Suppressor macrophage treated with lipopolysaccharide for 4 hours (primary cell): ENCODE data around the gene TMEM132D.

Experiments used
- DNase-seq: peaks from one replicate; pipeline ENCODE4 v3.0.0-alpha.2; 2020

The TMEM132D gene

GRCh38 chr12:129145381-129145780 is 758.4 kb downstream of the TMEM132D start:
- no peak for DNase-seq

DNA sequence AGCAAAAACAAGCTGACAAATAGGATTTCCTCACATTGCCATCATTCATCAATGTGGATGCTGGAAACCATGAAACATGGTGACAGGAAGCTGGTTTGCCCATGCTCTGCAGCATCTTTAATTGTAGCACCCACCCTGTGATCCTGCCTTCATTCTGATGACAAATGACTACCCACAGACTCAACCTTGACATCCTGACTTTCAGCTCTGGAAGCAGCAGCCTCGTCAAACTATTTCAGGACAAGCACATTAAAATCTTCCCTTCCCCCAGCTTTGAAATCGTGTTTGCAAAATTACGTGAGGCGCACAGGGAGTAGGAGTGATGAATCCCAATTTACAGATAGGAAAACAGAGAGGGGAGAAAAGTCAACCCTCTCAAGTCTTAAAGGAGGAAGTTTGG is 765.0 kb downstream of the TMEM132D start:
- DNase-seq, result no peak

DNA sequence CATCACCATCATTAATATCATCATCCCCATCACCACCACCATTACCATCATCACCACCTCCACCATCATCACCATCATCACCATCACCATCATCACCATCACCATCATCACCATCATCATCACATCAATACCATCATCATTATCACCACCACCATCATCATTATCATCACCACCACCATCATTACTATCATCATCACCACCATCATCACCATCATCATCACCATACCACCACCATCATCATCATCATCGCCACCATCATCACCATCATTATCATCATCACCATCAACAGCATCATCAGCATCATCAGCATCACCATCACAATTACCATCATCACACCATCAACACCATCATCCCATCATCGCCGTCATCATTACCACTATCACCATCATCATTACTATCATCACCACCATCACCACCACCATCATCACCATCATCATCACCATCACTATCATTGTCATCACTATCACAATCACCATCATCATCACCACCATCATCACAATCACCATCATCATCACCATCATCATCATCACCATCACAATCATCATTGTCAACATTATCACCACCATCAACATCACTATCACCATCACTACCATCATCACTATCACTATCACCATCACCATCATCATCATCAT is 767.0 kb downstream of the TMEM132D start:
- no peak for DNase-seq

DNA sequence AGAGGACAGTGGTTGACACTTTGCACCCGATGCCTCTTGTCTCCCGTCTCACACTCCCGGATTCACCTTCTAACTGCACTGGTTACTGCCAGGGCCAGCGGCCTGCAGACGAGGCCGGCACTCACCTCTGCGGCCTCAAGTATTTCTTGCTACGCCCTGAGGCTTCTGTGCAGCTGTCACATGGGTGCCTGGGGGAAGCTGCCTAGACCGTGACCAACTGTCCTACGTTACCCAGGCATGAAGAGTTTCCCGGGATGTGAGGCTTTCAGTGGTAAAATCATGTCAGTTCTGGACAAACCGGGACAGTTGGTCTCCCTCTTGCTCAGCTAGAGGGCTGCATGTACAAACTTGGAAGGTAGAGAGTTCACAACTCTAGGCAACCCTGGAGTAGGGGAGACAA is 776.1 kb downstream of the TMEM132D start:
- DNase-seq, result no peak

DNA sequence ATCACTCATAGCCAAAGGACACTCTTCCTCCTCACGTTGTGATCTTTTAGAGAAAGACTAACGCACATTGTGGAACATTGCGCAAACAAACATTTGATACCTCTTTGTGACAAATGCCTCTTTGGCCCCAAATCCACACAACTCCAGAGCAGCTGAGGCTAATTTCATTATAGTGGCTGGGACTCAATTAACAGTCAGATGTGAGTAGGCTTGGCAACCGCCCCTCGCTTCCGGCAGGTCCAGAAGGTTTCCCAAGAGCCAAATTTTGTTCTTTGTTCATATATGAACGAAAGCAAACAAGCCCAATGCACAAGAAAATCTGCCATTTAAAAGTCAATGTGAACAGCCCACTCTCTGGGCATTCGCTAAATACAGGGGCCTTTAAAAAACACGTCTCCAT is 776.6 kb downstream of the TMEM132D start:
- DNase-seq, result no peak

GRCh38 chr12:129119537-129119936 is 784.3 kb downstream of the TMEM132D start:
- DNase-seq, result no peak

DNA sequence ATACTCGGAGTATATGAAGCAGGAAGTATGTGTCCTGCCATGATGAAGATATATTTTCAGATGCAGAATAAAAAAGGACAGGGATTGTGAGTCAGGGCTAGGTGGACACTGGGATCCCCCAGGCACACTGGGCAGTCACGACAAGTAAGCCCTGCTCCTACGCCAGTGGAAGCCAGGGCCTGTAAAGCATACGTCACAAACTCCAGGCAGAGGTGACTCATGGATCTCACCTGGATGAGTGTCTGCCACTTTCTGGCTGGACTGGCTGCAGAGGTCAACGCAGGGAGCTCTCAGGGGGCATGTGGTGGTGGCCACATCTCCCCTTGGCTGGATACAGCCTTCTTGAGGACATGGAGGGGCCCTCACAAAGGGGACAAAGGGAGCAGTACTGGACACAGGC is 788.3 kb downstream of the TMEM132D start:
- DNase-seq, result no peak

DNA sequence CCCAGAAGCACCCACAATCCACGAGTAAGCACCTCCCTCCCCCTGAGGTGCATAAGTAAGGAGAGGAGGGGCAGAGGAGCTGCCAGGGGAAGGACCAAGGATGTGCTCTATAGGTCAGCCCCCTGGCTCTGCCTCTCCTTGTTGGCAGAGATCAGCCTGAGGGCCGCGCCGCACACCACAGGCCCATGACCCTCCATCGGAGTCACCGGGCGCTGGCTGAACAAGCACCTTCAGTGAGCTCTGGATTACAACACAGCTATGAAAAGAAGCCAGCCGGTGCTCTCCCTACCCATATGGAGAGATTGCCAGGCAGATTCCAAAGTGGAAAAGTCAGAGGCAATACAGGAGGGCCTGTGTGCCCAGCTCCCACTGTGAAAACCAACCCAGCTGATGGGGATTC is 793.2 kb downstream of the TMEM132D start:
- DNase-seq, result no peak

DNA sequence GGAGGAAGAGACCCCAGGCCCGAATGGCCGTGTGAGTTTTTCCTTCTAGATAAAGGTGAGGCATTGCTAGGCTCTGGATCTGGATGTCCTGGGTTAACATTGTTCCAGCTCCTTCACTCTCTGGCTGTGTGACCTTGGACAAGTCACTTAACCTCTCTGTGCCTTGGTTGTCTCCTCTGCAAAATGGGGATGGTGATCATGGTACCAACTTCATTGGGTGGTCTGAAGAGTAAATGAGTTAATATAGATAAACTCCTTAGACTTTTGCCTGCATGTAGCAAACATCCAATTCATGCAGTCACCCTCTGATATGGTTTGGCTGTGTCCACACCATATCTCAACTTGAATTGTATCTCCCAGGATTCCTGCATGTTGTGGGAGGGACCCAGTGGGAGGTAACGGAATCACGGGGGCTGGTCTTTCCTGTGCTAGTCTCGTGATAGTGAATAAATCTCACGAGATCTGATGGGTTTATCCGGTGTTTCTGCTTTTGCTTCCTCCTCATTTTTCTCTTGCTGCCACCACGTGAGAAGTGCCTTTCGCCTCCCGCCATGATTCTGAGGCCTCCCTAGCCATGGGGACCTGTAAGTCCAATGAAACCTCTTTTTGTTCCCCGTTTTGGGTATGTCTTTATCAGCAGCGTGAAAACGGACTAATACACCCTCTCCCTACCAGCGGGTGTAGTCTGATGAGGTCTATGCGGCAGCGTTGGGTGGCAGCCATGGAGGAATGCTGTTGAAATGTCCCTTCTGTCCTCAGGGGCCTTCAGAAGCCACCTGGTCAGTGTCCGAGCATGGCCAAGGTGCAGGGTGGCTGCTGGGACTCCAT is 794.4 kb downstream of the TMEM132D start:
- DNase-seq, result no peak

- DNase-seq, result no peak
Observed at GRCh38 chr12:129106772-129107171, 797.1 kb downstream of the TMEM132D start.

DNA sequence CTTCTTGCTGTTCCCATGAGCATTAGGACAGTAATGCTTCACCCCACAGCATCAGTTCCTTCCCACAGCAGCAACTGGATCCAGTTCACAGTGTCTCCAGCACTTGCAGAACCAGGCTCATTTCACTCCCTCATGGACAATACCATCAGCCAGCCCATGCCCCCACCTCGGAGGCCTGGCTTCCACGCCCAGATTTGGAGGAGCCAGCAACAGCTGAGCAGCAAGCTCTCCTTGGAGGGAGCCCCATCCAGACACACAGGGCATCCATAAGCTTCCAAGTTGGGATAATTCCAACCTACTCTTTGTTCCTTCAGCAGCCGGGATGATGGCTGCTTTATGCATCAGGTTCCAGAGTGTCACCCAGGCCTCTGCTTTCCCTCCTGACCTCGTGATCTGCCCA is 800.6 kb downstream of the TMEM132D start:
- no peak for DNase-seq

DNA sequence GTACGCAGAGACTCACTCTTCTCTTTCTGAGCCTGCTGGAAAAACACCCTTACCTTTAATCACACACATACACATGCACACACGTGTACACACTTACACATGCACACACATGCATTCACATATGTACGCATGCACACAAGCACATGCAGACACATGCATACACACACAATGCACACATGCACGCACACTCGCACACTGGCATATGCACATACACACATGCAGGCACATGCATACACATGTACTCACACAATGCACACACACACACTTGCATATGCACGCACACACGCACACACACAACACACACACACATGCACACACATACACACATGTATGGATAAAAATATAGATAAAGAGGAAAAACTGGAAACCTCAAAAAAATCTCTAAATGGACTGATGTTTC is 801.6 kb downstream of the TMEM132D start:
- no peak for DNase-seq

DNA sequence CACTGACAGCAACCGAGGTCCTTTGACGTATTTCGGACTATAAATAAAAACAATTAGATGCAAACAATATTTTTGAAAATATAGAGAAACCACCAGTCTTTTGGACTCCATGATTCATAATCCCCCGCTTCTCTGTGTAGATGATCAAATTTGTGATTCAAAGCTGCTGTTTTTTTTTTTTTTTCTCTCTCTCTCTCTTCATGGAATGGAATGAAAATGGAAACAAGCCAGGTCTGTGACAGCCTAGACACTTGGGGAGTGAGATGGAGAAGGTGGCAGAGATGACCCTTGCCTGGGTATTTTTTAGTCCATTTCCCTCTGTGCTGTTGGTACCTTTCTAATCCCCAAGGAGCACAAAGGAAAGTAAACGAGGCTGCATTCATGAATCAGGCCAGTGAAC is 802.0 kb downstream of the TMEM132D start:
- DNase-seq, result no peak

- no peak for DNase-seq
Observed at GRCh38 chr12:129101404-129101803, 802.4 kb downstream of the TMEM132D start.

- DNase-seq, result no peak
Observed at GRCh38 chr12:129097451-129097850, 806.4 kb downstream of the TMEM132D start.

GRCh38 chr12:129096968-129097367 is 806.9 kb downstream of the TMEM132D start:
- no peak for DNase-seq

GRCh38 chr12:129096184-129096583 is 807.6 kb downstream of the TMEM132D start:
- DNase-seq, result no peak

GRCh38 chr12:129089576-129089975 is 814.2 kb downstream of the TMEM132D start:
- no peak for DNase-seq

GRCh38 chr12:129084875-129085826 is 818.7 kb downstream of the TMEM132D start:
- no peak for DNase-seq

GRCh38 chr12:129083121-129083840 is 820.5 kb downstream of the TMEM132D start:
- no peak for DNase-seq

DNA sequence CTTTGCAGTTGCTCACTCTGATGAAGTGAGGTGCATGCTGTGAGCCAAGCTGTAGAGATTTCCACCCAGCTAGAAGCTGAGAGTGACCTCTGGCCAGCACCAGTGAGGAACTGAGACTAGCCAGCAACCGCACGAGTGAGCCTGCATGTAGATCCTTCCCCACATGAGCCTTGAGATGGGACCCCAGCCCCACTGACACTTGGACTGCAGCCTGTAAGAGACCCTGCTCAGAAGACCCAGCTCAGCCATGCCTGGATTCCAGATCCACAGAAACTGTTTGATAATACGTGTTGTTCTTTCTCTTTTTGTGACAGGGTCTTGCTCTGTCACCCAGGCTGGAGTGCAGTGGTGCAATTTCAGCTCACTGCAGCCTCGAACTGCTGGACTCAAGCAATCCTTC is 821.4 kb downstream of the TMEM132D start:
- DNase-seq, result no peak

GRCh38 chr12:129081755-129082250 is 822.0 kb downstream of the TMEM132D start:
- DNase-seq, result no peak

- DNase-seq, result no peak
Observed at GRCh38 chr12:129080821-129081220, 823.0 kb downstream of the TMEM132D start.
